GM12878 (cell line): ENCODE measurements around the gene SEPHS2. TPM values are rescaled to one million over a fixed set of nuclear protein-coding genes. Genes with fewer than 3 reads are reported as not detected.

Source experiments
- ATAC-seq: fragments of 200-7000 bp; cut with Tn5 transposase; 3 replicates; pipeline ENCODE4 v1.9.1; 2020; ENCODE audit warnings: mild to moderate bottlenecking, moderate library complexity
- BruUV-seq: library from RNA; stranded (reverse); fragments of 400-500 nt; replicated peaks from 2 replicates; lab custom pipeline; 2021; lab: Mats Ljungman, UMichigan
- CTCF ChIA-PET: fragments of 300-600 bp; sonication (Branson Sonifier 250); formaldehyde crosslinking; extraction: SDS; loops from one replicate; lab custom pipeline; 2021; ENCODE audit warnings: inconsistent platforms; lab: Yijun Ruan, JAX
- POLR2A ChIA-PET: fragments of 350-600 bp; formaldehyde crosslinking; extraction: SDS; loops from one replicate; lab custom pipeline; 2021; ENCODE audit warnings: inconsistent platforms; lab: Charles Lee
- RAD21 ChIA-PET: fragments of 300-600 bp; sonication (Branson Sonifier 250); formaldehyde crosslinking; loops from one replicate; lab custom pipeline; 2023; ENCODE audit warnings: antibody characterized with exemption; ENCODE audit not compliant: unreplicated experiment; lab: Charles Lee
- SMC1A ChIA-PET: fragments of 300-600 bp; sonication (Branson Sonifier 250); formaldehyde crosslinking; loops from one replicate; lab custom pipeline; 2023; ENCODE audit not compliant: unreplicated experiment, uncharacterized antibody; lab: Charles Lee
- DNase-seq: peaks from one replicate; pipeline ENCODE4 v3.0.0-alpha.2; 2011; ENCODE audit warnings: low read depth, low spot score
- FAIRE-seq: peaks from 3 replicates; lab custom pipeline; 2011; peaks lifted over from hg19 to GRCh38; lab: Jason Lieb, UNC
- H2AFZ ChIP-seq: 2 replicates; pipeline ENCODE4 v1.6.0; 2011; ENCODE audit warnings: low read depth, low read length, control low read depth; ENCODE audit not compliant: control insufficient read depth
- H3K27ac ChIP-seq: 2 replicates; pipeline ENCODE4 v1.5.1; 2011; ENCODE audit warnings: control low read depth; ENCODE audit not compliant: control insufficient read depth, insufficient read depth
- H3K27me3 ChIP-seq, 2 experiments: replicated peaks in 1 of 2; 2 replicates each; pipeline versions ENCODE4 v1.6.0 to v1.6.1; 2011; ENCODE audit warnings: low read length in 1 of 2; ENCODE audit not compliant: control insufficient read depth in 2 of 2, insufficient read depth in 2 of 2
- H3K36me3 ChIP-seq, 2 experiments: 2 replicates each; pipeline ENCODE4 v1.5.1; 2011; ENCODE audit warnings: low read length in 1 of 2; ENCODE audit not compliant: control insufficient read depth in 2 of 2, insufficient read depth in 2 of 2
- H3K4me1 ChIP-seq: 2 replicates; pipeline ENCODE4 v1.6.1; 2011; ENCODE audit warnings: mild to moderate bottlenecking, low read length, moderate library complexity, mixed read lengths; ENCODE audit not compliant: control insufficient read depth, insufficient read depth
- H3K4me2 ChIP-seq: 2 replicates; pipeline ENCODE4 v1.6.0; 2011; ENCODE audit warnings: control low read depth; ENCODE audit not compliant: control insufficient read depth, insufficient read depth
- H3K4me3 ChIP-seq: fragments of 200-600 bp; sonication (generic); 2 replicates; pipeline ENCODE4 v1.5.1; 2016
- H3K79me2 ChIP-seq: 2 replicates; pipeline ENCODE4 v1.6.0; 2011; ENCODE audit warnings: low read length; ENCODE audit not compliant: control insufficient read depth, insufficient read depth
- H3K9ac ChIP-seq: 2 replicates; pipeline ENCODE4 v1.8.0; 2011; ENCODE audit warnings: low read length, control low read depth, mixed read lengths; ENCODE audit not compliant: control insufficient read depth, insufficient read depth
- H3K9me3 ChIP-seq: replicated peaks from 3 replicates; pipeline ENCODE4 v1.5.1; 2011; ENCODE audit warnings: mild to moderate bottlenecking, low read length; ENCODE audit not compliant: control insufficient read depth, insufficient read depth
- H4K20me1 ChIP-seq: 2 replicates; pipeline ENCODE4 v1.6.0; 2011; ENCODE audit not compliant: control insufficient read depth, insufficient read depth
- MEF2A ChIP-seq: IDR thresholded peaks from 2 replicates; pipeline ENCODE4 v1.6.1; 2011; ENCODE audit warnings: low read depth, mild to moderate bottlenecking, low read length, moderate library complexity; ENCODE audit not compliant: insufficient read depth
- WGBS: methylation state at CpG from one replicate; pipeline ENCODE4 v1.1.6; 2016; ENCODE audit warnings: low lambda C conversion rate; ENCODE audit not compliant: insufficient replicate concordance, insufficient coverage; ENCODE audit errors: missing lambda C conversion rate; 5-methylcytosine and 5-hydroxymethylcytosine counted together
- in situ Hi-C: fragments of 300-500 bp; cut with MboI; formaldehyde crosslinking; loops from 9 replicates; pipeline ENCODE4 v1.14.3; 2018; ENCODE audit warnings: mixed read lengths
- intact Hi-C: fragments of 100-400 bp; cut with micrococcal nuclease; formaldehyde crosslinking; loops from one replicate; pipeline ENCODE4 v1.14.2; 2022; ENCODE audit not compliant: unreplicated experiment
- polyA plus RNA-seq, 11 experiments: library from polyadenylated mRNA; depleted of rRNA in 4 of 11; unstranded in 6 of 11; stranded (reverse) in 5 of 11; fragments of >200 nt; fragmentation: Nextera tagmentation in 4 of 11; fragmentation: Illumina TruSeq in 1 of 11; extraction: Ambion mirVana in 4 of 11; extraction: Trizol in 1 of 11; gene quantifications; 1 replicate in 1 of 11; 2 replicates in 10 of 11; pipeline versions ENCODE4 v1.2.1 to v1.2.3, GENCODE V29; 2011 to 2016; ENCODE audit warnings: inconsistent platforms in 2 of 11, missing spikeins in 2 of 11, low read depth in 1 of 11
- total RNA-seq, 4 experiments: library from RNA; depleted of rRNA in 3 of 4; stranded (reverse); fragments of >200 nt in 3 of 4; fragmentation: Illumina TruSeq in 1 of 4; extraction: Trizol in 1 of 4; gene quantifications; 2 replicates each; pipeline versions ENCODE4 v1.2.1 to v1.2.3, GENCODE V29; 2013 to 2021
- TF ChIP-seq, protein P1 (sequence below): fragments of 450-650 bp; IDR thresholded peaks from 2 replicates; pipeline ENCODE4 v1.6.1; 2017; ENCODE audit warnings: mild to moderate bottlenecking, moderate library complexity

SEPHS2 gene
- total and polyA plus RNA-seq, 10 of the 15 experiments (the other 5 are each of a cell fraction or from before 2014, with no cell fraction given) = 21.6 to 99.8 (median 72.9) TPM

DNA sequence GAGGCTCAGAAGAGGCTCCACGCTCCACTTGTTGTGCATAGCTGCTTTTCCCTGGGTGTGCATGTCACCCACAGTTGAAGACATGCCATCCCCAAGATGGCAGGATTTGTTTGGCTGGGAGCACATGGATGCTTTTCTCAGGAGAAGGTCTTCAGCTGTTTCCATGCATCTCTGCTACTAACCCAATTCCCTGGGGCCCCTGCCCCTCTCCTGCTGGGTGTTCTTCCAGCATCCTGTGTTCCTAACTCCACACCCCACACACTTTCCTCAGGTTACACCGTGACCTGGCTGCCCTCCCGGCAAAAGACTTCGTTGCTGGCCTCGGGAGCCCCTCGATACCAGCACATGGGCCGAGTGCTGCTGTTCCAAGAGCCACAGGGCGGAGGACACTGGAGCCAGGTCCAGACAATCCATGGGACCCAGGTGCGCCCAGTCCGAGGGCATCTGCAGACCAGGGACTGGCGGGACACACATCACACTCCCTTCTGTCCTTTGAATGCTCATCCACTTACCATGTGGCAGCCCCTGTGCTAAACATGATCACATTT is 48.3 kb upstream of the SEPHS2 start:
- no peak for ATAC-seq
- no peak for DNase-seq
- in situ Hi-C loops = no loop called here
- SMC1A ChIA-PET = interaction anchor here (0.6 kb wide), 1 partner anchor 37 kb away, joined by 3 read pairs; no protein-coding TSS in a partner anchor
- RAD21 ChIA-PET = no interaction called here
- Histone ChIP-seq H3K36me3 (peaks cover 8 to 28% of the 10 kb centered on the region in 2 experiments), H4K20me1 (no peaks in the 10 kb centered on the region), H3K4me2 (no peak overlapping the region), H3K79me2 (no peaks in the 10 kb centered on the region), H3K27ac (no peak overlapping the region), H2AFZ (no peak overlapping the region), H3K4me3 (no peak overlapping the region), H3K4me1 (peaks cover 1% of the 10 kb centered on the region), H3K9me3 (no peaks in the 10 kb centered on the region), H3K9ac (no peak overlapping the region), H3K27me3 (no peaks in the 10 kb centered on the region)
- FAIRE-seq = no peak
- no peak for TF ChIP-seq MEF2A
- TF ChIP-seq, protein P1, sequence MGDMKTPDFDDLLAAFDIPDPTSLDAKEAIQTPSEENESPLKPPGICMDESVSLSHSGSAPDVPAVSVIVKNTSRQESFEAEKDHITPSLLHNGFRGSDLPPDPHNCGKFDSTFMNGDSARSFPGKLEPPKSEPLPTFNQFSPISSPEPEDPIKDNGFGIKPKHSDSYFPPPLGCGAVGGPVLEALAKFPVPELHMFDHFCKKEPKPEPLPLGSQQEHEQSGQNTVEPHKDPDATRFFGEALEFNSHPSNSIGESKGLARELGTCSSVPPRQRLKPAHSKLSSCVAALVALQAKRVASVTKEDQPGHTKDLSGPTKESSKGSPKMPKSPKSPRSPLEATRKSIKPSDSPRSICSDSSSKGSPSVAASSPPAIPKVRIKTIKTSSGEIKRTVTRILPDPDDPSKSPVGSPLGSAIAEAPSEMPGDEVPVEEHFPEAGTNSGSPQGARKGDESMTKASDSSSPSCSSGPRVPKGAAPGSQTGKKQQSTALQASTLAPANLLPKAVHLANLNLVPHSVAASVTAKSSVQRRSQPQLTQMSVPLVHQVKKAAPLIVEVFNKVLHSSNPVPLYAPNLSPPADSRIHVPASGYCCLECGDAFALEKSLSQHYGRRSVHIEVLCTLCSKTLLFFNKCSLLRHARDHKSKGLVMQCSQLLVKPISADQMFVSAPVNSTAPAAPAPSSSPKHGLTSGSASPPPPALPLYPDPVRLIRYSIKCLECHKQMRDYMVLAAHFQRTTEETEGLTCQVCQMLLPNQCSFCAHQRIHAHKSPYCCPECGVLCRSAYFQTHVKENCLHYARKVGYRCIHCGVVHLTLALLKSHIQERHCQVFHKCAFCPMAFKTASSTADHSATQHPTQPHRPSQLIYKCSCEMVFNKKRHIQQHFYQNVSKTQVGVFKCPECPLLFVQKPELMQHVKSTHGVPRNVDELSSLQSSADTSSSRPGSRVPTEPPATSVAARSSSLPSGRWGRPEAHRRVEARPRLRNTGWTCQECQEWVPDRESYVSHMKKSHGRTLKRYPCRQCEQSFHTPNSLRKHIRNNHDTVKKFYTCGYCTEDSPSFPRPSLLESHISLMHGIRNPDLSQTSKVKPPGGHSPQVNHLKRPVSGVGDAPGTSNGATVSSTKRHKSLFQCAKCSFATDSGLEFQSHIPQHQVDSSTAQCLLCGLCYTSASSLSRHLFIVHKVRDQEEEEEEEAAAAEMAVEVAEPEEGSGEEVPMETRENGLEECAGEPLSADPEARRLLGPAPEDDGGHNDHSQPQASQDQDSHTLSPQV = no peak
- POLR2A ChIA-PET = no interaction called here
- CTCF ChIA-PET = interaction anchor here (1.2 kb wide), 1 partner anchor 8 kb away, joined by 5 read pairs; no protein-coding TSS in a partner anchor
- intact Hi-C loops = no loop called here
- 94% methylated on average over 11 of the region's 11 CpGs for WGBS
- BruUV-seq = no TSS peak
